HUES6 (cell line): Measurements from ENCODE around the gene CRYL1.

Source experiments
- H3K27ac ChIP-seq: 2 replicates; pipeline ENCODE4 v1.7.0; 2013; ENCODE audit warnings: low read depth, mild to moderate bottlenecking, low read length, inconsistent platforms
- H3K27me3 ChIP-seq: 2 replicates; pipeline ENCODE4 v1.6.1; 2013; ENCODE audit warnings: low read length; ENCODE audit not compliant: control insufficient read depth, insufficient read depth
- H3K36me3 ChIP-seq: 2 replicates; pipeline ENCODE4 v1.6.1; 2013; ENCODE audit warnings: low read length; ENCODE audit not compliant: control insufficient read depth, insufficient read depth
- H3K4me1 ChIP-seq: 2 replicates; pipeline ENCODE4 v1.6.1; 2013; ENCODE audit warnings: low read length; ENCODE audit not compliant: control insufficient read depth, insufficient read depth
- H3K4me3 ChIP-seq: 2 replicates; pipeline ENCODE4 v1.5.1; 2013; ENCODE audit warnings: low read depth, low read length
- H3K9ac ChIP-seq: one replicate; pipeline ENCODE4 v1.6.1; 2013; ENCODE audit warnings: mild to moderate bottlenecking, low read length
- H3K9me3 ChIP-seq: 2 replicates; pipeline ENCODE4 v1.6.1; 2013; ENCODE audit warnings: low read depth, low read length; ENCODE audit not compliant: control insufficient read depth, insufficient read depth

The CRYL1 gene

DNA sequence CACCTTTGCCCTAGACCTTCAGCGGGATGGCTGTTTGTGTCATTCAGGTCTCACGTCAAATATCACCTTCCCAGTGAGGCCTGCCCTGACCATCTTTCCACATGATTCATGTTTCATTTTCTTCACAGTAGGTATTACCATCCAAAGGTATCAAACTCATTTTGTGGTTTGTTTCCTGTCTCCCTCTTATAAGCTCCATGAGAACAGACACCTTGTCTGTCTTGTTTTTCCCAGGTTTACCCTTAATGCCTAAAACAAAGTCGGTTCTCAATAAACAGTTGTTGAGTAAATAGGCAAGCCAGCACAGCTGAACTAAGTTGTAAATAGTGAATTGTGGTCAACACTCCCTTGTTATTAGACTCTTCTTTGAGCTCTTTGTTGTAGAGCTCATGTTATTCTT lies 170.9 kb downstream of the CRYL1 start:
- no peak overlapping the region for H3K9ac ChIP-seq
- no peaks in the 10 kb centered on the region for H3K36me3 ChIP-seq
- peaks cover under 1% of the 10 kb centered on the region; the same call in 1 of the 2 replicates for H3K27me3 ChIP-seq
- H3K9me3 ChIP-seq: no peaks in the 10 kb centered on the region
- no peak overlapping the region for H3K27ac ChIP-seq
- no peak overlapping the region for H3K4me3 ChIP-seq
- peaks cover 6% of the 10 kb centered on the region for H3K4me1 ChIP-seq

DNA sequence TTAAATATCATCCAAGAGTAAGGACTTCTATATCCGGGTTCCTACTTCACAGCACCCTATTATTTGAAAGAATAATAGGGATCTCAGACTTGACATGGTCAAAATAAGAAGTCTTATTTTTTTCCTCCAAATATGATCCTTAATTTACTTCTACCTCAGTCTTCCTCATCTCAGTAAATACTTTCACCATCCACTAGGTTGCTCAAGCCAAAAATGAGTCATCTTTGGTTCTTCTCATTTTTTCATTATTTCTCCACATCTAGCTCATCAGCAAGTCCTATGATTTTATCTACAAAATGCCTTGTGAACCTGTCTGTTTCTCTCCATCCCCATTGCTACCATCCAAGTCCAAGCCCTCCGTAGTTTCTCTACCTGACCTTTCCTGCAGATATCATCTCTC lies 171.7 kb downstream of the CRYL1 start:
- H3K27me3 ChIP-seq: no peaks in the 10 kb centered on the region
- H3K4me1 ChIP-seq: peaks cover 7% of the 10 kb centered on the region
- H3K4me3 ChIP-seq: no peak overlapping the region
- no peak overlapping the region for H3K9ac ChIP-seq
- no peaks in the 10 kb centered on the region for H3K36me3 ChIP-seq
- H3K9me3 ChIP-seq: no peaks in the 10 kb centered on the region
- no peak overlapping the region for H3K27ac ChIP-seq
